Astrocyte of the hippocampus (primary cell): ENCODE data around the gene BCL7C.
"Not testable (repeated sequence)": the region's sequence is repeated elsewhere in the genome, so short reads cannot be mapped to it uniquely, and the experiment has no call there.

ENCODE experiments used
- DNase-seq: peaks from one replicate; pipeline ENCODE4 v3.0.0; 2011; ENCODE audit warnings: low read depth, low spot score

BCL7C gene

DNA sequence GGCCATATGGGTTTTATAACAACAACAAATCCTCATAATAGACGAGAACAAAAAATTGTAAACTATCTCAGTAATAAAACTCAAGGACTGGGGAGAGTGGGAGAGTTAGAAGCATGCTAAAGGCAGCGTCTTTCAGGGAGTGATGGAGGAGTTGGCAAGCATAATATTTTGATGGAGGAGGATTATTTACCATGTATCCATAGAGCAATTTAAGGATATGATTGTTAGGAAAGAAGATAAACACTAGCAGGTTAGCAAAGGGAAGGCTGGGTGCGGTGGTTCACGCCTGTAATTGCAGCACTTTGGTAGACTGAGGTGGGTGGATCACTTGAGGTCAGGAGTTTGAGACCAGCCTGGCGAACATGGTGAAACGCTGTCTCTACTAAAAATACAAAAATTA is 27.8 kb downstream of the BCL7C start:
- no peak for DNase-seq

- not testable (repeated sequence) for DNase-seq
Measured at GRCh38 chr16:30863178-30863577, 30.7 kb downstream of the BCL7C start.

- not testable (repeated sequence) for DNase-seq
Measured at GRCh38 chr16:30860729-30861128, 33.1 kb downstream of the BCL7C start.

DNA sequence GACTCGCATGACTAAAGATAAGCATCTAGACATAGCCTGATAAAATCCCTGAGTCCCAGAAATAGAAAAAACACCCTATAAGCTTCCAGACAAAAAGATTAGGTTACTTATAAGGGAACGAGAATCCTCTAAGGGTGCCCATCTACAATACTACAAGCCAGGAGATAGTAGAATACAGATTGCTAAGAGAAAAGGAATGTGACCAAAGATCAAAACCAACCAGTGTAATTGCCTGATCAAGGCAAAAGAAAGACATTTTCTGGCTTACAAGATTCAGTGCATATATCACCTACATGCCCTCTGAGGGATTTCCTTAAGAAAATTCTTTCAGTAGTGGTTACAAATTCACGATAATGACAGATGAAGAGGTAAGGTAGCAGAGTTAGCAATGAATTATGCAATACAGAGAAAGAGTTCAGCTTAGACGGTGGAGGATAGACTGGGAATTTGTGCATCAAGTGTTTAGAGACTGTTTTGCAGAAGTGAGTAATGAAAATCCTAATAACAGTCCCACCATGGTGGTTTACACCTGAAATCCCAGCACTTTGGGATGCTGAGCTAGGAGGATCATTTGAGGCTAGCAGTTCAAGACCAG is 35.0 kb downstream of the BCL7C start:
- no peak for DNase-seq

- no peak for DNase-seq
Measured at GRCh38 chr16:30858111-30858495, 35.8 kb downstream of the BCL7C start.

GRCh38 chr16:30853758-30854157 is 40.1 kb downstream of the BCL7C start:
- DNase-seq, result no peak

- no peak for DNase-seq
Measured at GRCh38 chr16:30850246-30850645, 43.6 kb downstream of the BCL7C start.

DNA sequence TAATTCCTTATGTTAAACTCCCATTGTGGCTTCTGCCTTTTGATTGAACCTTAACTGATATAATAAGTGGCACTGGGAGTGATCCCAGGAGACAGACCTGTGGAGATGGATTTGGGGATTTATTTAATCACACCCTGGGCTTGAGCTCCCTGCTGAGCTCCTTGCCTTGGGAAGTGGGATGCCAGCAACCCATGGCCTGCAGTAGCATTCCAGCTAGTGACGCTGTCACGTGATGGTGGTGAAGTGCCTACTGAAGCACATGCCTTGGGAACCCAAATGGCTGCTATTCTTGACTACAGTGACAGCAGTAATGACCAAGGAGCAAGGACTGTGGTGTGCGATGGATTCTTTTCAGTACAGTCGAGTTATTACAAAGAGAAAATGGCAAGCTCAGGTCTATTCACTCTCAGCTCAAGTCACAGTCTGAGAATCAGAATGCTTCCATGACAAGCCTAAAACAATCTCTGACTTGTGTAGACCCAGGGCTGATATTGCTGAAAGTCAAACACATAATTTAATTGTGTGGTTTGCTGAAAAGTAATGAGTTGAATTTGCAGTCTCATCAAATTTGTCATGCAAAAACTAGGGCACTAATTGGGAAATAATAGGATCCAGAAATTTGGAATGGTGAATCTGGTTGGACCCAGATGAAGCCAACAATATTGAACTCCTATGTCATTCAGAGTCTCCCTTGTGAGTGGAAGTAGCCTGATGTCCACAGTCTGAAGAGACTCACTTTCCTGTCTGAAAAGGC is 47.1 kb downstream of the BCL7C start:
- no peak for DNase-seq

DNA sequence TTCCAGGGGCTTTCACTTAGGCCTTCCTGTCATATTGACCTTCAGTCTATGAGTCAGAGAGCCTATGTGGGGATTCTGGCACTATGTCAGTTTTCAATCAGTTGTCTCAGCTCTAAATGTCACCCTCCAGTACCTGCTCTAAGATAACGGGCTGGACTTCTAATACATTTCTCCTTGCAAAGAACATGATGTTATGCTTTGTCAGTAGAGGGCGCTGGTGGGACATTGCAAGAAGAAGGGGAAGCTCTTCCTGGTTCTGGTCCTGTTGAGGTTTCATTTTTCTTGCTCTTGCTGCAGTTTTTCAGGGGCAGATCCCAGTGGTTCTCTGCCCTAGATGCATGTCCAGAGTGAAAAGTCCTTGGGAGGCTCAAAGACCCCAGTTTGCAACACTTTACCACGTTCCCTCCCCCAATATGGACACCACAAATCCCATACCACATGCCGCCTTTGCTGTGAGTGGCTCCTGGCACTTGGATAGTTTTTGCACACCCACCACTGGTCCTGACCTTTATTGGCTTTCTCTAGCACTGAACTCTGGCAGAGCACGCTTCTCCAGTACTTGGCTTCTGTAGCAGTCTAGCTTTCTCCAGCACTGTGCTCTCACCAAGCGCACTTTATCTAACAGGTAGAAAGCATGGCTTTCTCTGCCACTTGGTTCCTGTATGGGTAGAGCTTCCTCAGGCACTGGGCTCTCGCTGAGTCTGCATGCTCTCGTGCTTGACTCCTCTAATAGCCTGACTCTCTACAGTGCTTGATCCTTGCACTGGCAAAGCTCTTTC is 49.0 kb downstream of the BCL7C start:
- DNase-seq, result peak; percentile 81

DNA sequence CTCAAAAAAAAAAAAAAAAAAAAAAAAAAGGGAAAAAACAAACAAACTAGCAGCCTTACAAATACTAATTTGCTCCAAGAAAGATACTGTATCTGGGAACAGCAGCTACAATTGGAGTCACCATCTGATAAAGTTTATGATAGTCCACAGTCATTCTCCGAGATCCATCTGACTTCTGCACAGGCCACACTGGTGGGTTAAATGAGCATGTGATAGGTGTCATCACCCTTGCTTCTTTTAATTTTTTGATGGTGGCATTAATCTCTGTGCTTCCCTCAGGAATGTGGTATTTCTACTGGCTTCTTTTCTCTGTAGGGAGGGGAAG is 49.6 kb downstream of the BCL7C start:
- no peak for DNase-seq

DNA sequence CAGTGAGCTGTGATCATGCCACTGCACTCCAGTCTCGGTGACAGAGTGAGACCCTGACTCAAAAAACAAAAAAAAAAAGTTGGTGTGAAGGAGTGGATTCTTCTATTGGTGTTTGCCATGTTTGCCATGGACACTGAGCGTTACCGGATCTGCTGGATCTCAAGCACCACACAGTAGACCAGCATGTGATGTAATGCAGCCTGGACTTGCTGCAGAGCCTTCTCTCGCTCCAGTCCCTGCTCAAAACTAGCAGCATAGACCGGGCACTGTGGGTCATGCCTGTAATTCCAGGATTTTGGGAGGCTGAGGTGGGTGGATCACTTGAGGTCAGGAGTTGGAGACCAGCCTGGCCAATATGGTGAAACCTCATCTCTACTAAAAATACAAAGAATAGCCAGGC is 50.4 kb downstream of the BCL7C start:
- DNase-seq, result no peak

DNA sequence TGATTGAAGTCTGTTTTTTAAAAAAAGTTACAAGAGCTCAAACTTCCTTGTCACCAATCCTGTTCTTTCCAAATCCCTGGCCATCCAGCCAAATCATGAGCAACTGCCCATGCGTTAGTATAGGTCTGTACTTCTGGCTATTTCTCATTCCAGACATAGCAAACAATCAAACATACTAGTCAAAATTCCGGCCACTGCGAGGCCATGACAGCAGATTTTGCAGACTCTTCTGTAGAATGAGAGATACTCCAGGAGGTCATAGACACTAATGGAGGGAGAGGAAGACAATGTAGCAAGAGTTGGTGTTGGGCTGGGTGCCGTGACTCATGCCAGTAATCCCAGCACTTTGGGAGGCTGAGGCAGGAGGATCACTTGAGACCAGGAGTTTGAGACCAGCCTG is 50.9 kb downstream of the BCL7C start:
- no peak for DNase-seq

DNA sequence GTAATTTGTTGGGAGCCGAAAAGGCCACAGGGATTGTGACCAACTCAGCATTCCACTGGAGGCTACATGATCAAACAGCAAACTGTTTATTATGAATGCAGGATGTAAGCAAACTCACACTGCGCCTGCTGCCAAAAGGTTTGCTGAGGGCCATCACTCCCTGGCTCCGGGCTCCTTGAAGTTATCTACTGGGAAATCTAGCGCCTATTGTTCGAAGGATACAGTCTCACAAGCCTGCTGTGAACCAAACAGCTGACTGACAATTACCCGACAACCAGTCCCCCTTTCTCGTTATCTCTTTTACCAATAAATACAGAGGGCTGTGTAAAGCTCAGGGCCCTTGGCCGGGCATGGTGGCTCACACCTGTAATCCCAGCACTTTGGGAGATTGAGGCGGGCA is 52.5 kb downstream of the BCL7C start:
- no peak for DNase-seq

- no peak for DNase-seq
Measured at GRCh38 chr16:30840611-30841010, 53.3 kb downstream of the BCL7C start.

GRCh38 chr16:30839523-30840227 is 54.2 kb downstream of the BCL7C start:
- DNase-seq, result peak; percentile 26

GRCh38 chr16:30838876-30839471 is 54.9 kb downstream of the BCL7C start:
- DNase-seq, result no peak

DNA sequence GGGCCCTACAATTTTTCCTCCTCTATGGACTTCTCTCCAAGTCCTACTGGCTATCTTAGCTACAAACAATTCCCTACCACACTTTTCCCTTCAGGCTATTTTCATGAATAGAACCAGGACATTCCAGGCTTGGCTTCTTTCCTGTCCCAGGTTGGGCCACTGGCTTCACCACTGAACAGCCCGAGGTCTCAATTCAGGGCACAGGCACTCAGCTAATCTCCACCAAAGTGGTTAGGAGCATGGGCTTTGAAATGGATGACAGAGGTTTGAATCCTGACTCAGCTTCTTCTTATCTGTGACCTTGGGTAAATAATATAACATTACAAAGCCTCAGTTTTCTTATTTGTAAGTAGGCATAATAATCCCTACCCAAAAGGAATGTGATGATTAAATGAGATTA is 56.0 kb downstream of the BCL7C start:
- peak; percentile 60 for DNase-seq
